Left hindlimb (tissue), 1 donor: ENCODE data around the gene STAT5B.
"Not testable (repeated sequence)": the region's sequence is repeated elsewhere in the genome, so short reads cannot be mapped to it uniquely, and the experiment has no call there.

Source experiments
- DNase-seq: peaks from one replicate; pipeline ENCODE4 v3.0.0-alpha.2; 2018

STAT5B gene

GRCh38 chr17:42276359-42276608 lies at the start of gene STAT5B:
Gene STAT5B, minus strand, starts transcription at chr17:42276391. Its CDS starts 44,264 bp downstream, at chr17:42232127.
- DNase-seq, result peak; percentile 78

- DNase-seq, result no peak
Observed at GRCh38 chr17:42325026-42325425, 48.8 kb upstream of the STAT5B start.

GRCh38 chr17:42323268-42323773 lies 47.1 kb upstream of the STAT5B start:
- no peak for DNase-seq

GRCh38 chr17:42322382-42323267 lies 46.4 kb upstream of the STAT5B start:
- peak; percentile 93 for DNase-seq

GRCh38 chr17:42321555-42321954 lies 45.4 kb upstream of the STAT5B start:
- DNase-seq, result no peak

- not testable (repeated sequence) for DNase-seq
Observed at GRCh38 chr17:42317967-42318366, 41.8 kb upstream of the STAT5B start.

GRCh38 chr17:42317266-42317845 lies 41.2 kb upstream of the STAT5B start:
- no peak for DNase-seq

- no peak for DNase-seq
Observed at GRCh38 chr17:42316755-42317154, 40.6 kb upstream of the STAT5B start.

- DNase-seq, result no peak
Observed at GRCh38 chr17:42315402-42316156, 39.4 kb upstream of the STAT5B start.

GRCh38 chr17:42313773-42314566 lies 37.8 kb upstream of the STAT5B start:
- DNase-seq, result no peak

- DNase-seq, result no peak
Observed at GRCh38 chr17:42313389-42313772, 37.2 kb upstream of the STAT5B start.

GRCh38 chr17:42312285-42313130 lies 36.3 kb upstream of the STAT5B start:
- DNase-seq, result peak; percentile 87

GRCh38 chr17:42312035-42312284 lies 35.8 kb upstream of the STAT5B start:
- DNase-seq, result no peak

- DNase-seq, result peak; percentile 90
Observed at GRCh38 chr17:42311240-42312034, 35.2 kb upstream of the STAT5B start.

- no peak for DNase-seq
Observed at GRCh38 chr17:42310787-42311215, 34.6 kb upstream of the STAT5B start.

GRCh38 chr17:42309986-42310786 lies 34.0 kb upstream of the STAT5B start:
- no peak for DNase-seq

- no peak for DNase-seq
Observed at GRCh38 chr17:42309142-42309541, 33.0 kb upstream of the STAT5B start.

GRCh38 chr17:42308446-42308845 lies 32.3 kb upstream of the STAT5B start:
- DNase-seq, result no peak

GRCh38 chr17:42307362-42307927 lies 31.3 kb upstream of the STAT5B start:
- no peak for DNase-seq

GRCh38 chr17:42306385-42306667 lies 30.1 kb upstream of the STAT5B start:
- DNase-seq, result no peak
